Stimulated activated CD4-positive, alpha-beta T cell treated with anti-CD3 and anti-CD28 coated beads, Interleukin-4, amount 100 ng/mL, for 4 hours (primary cell): ENCODE data around the gene MICALL2.

ENCODE experiments used
- DNase-seq, 2 experiments: peaks; one replicate each; pipeline ENCODE4 v3.0.0-alpha.2; 2020

Gene MICALL2

GRCh38 chr7:1466524-1467271 lies 7.4 kb upstream of the MICALL2 start:
- no peak for DNase-seq

GRCh38 chr7:1464694-1465093 lies 5.4 kb upstream of the MICALL2 start:
- DNase-seq, result no peak

GRCh38 chr7:1463676-1464223 lies 4.5 kb upstream of the MICALL2 start:
- no peak for DNase-seq

GRCh38 chr7:1461646-1462375 lies 2.5 kb upstream of the MICALL2 start:
- DNase-seq, result no peak

GRCh38 chr7:1460821-1461645 lies 1.8 kb upstream of the MICALL2 start:
- DNase-seq, result no peak

GRCh38 chr7:1459920-1460820 lies 900 bp upstream of the MICALL2 start:
- no peak for DNase-seq

- DNase-seq, result peak; percentile 96 to 98
Measured at GRCh38 chr7:1459512-1459892, 232 bp upstream of the MICALL2 start.

GRCh38 chr7:1457949-1458682 lies 1.2 kb downstream of the MICALL2 start:
- no peak for DNase-seq

- DNase-seq, result no peak
Measured at GRCh38 chr7:1457059-1457948, 2.0 kb downstream of the MICALL2 start.

- no peak for DNase-seq
Measured at GRCh38 chr7:1455955-1456354, 3.3 kb downstream of the MICALL2 start.

- DNase-seq, result no peak
Measured at GRCh38 chr7:1455241-1455939, 3.9 kb downstream of the MICALL2 start.

GRCh38 chr7:1454542-1454941 lies 4.7 kb downstream of the MICALL2 start:
- no peak for DNase-seq

- no peak for DNase-seq
Measured at GRCh38 chr7:1452205-1452604, 7.1 kb downstream of the MICALL2 start.

GRCh38 chr7:1450987-1451386 lies 8.3 kb downstream of the MICALL2 start:
- no peak for DNase-seq

GRCh38 chr7:1450431-1450830 lies 8.8 kb downstream of the MICALL2 start:
- no peak for DNase-seq

- DNase-seq, result no peak
Measured at GRCh38 chr7:1449951-1450350, 9.3 kb downstream of the MICALL2 start.

- DNase-seq, result no peak
Measured at GRCh38 chr7:1449501-1449900, 9.8 kb downstream of the MICALL2 start.

GRCh38 chr7:1448958-1449357 lies 10.3 kb downstream of the MICALL2 start:
- DNase-seq, result no peak

- no peak for DNase-seq
Measured at GRCh38 chr7:1447551-1448244, 11.6 kb downstream of the MICALL2 start.
